Astrocyte of the cerebellum (primary cell): ENCODE measurements around the gene C1QTNF3.

Source experiments
- DNase-seq: peaks from one replicate; pipeline ENCODE4 v3.0.0-alpha.2; 2011; ENCODE audit warnings: low read depth
- H3K4me3 ChIP-seq: 2 replicates; pipeline ENCODE4 v1.5.1; 2011; ENCODE audit warnings: mild to moderate bottlenecking, low read depth, low read length, moderate library complexity
- in situ Hi-C: cut with HindIII; loops from 2 replicates; pipeline ENCODE4 v1.10.0; 2017; ENCODE audit warnings: low sequenced_read_pairs
- TF ChIP-seq, protein P1 (sequence below): IDR thresholded peaks from 2 replicates; pipeline ENCODE4 v1.5.1; 2012; ENCODE audit warnings: low read length, low read depth, moderate library complexity, mild to moderate bottlenecking; ENCODE audit errors: missing control alignments

The C1QTNF3 gene

GRCh38 chr5:34020726-34021125 lies 22.3 kb downstream of the C1QTNF3 start:
- DNase-seq = no peak
- TF ChIP-seq, protein P1, sequence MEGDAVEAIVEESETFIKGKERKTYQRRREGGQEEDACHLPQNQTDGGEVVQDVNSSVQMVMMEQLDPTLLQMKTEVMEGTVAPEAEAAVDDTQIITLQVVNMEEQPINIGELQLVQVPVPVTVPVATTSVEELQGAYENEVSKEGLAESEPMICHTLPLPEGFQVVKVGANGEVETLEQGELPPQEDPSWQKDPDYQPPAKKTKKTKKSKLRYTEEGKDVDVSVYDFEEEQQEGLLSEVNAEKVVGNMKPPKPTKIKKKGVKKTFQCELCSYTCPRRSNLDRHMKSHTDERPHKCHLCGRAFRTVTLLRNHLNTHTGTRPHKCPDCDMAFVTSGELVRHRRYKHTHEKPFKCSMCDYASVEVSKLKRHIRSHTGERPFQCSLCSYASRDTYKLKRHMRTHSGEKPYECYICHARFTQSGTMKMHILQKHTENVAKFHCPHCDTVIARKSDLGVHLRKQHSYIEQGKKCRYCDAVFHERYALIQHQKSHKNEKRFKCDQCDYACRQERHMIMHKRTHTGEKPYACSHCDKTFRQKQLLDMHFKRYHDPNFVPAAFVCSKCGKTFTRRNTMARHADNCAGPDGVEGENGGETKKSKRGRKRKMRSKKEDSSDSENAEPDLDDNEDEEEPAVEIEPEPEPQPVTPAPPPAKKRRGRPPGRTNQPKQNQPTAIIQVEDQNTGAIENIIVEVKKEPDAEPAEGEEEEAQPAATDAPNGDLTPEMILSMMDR = no peak
- H3K4me3 ChIP-seq = no peak overlapping the region
- in situ Hi-C loops = no loop called here

- no peak overlapping the region for H3K4me3 ChIP-seq
- in situ Hi-C loops = no loop called here
- no peak for DNase-seq
- TF ChIP-seq, protein P1 = no peak
These were observed 25.8 kb downstream of the C1QTNF3 start for GRCh38 chr5:34017254-34017653.

DNA sequence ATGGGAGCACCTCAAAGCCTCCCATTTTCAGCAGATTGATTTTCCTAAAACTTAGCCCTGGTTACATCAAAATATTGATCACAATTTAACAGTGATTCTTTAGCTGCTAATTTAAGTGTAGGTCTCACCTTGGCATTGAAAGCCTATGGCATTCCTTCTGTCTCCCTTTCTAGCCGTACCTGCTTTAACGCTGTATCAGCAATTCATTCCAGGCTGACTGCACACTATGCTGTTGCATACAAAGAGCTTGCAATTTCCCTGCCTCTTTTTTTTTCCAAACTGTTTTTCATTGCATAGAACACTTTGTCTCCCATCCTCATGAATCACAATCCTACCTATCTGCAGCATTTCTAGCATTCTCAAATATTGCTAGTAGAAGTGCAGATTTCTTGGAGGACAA lies 26.3 kb downstream of the C1QTNF3 start:
- in situ Hi-C loops = no loop called here
- H3K4me3 ChIP-seq = no peak overlapping the region
- TF ChIP-seq, protein P1 = no peak
- DNase-seq = no peak

DNA sequence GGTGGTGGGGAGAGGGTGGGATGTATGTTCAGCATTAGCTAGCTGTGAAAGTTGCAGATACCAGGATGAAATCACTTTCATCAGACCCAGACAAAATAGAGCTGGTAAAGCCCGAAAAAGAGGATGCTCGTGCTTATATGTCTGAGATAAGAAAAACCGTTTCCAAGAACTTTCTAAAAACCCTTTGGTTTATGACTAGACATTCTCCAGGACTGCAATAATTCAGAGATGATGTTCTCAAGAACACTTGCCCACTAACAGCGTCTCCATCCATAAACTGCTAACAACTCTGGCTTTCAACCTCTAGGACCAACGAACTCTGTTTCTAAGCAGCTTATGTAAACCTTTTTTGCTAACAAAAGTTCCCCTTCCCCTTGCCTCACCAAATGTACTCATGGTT lies 26.8 kb downstream of the C1QTNF3 start:
- in situ Hi-C loops = no loop called here

GRCh38 chr5:34015120-34015822 lies 27.7 kb downstream of the C1QTNF3 start:
- TF ChIP-seq, protein P1 = no peak
- no peak for DNase-seq
- no peak overlapping the region for H3K4me3 ChIP-seq
- in situ Hi-C loops = no loop called here

More for the DNA sequence above, 26.8 kb downstream of the C1QTNF3 start:
- no peak overlapping the region for H3K4me3 ChIP-seq
- DNase-seq = no peak
- TF ChIP-seq, protein P1 = no peak

- DNase-seq = no peak
- in situ Hi-C loops = no loop called here
These were observed 28.4 kb downstream of the C1QTNF3 start for GRCh38 chr5:34014626-34015025.

More at GRCh38 chr5:34014626-34015025, 28.4 kb downstream of the C1QTNF3 start:
- H3K4me3 ChIP-seq = no peak overlapping the region
- TF ChIP-seq, protein P1 = no peak
